ENCODE data around the gene GALNS.

DNA sequence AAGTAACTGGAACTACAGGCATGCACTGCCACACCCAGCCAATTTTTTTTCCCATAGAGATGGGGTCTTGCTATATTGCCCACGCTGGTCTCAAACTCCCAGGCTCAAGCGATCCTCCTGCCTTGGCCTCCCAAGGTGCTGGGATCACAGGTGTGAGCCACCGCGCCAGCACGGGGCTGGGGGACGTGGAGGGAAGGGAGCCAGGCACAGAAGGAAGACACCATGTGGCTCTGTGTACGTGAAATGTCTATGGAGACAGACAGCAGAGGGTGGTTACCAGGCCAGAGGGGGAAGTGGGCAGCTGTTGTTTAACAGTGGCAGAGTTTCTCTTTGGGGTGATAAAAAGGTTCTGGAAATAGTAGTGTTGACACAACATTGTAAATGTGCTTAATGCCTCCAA is 67.2 kb downstream of the GALNS start:
- TF ChIP-seq ZNF142 (CRISPR knock-in tag; IDR thresholded peaks at IDR 0.05), result no peak
- TF ChIP-seq ZC3H4 (CRISPR knock-in tag; IDR thresholded peaks at IDR 0.05; ENCODE audit: borderline replicate concordance), result no peak
- no peak for TF ChIP-seq EZH2 (conservative IDR thresholded peaks at IDR 0.05; ENCODE audit: low read depth, low read length)
- no peak for TF ChIP-seq CTCF (CRISPR knock-in tag; IDR thresholded peaks at IDR 0.05)
- TF ChIP-seq MIXL1 (CRISPR knock-in tag; IDR thresholded peaks at IDR 0.05), result no peak
- no peak for TF ChIP-seq ADNP (CRISPR knock-in tag; IDR thresholded peaks at IDR 0.05)
